Right lobe of liver (tissue), 4 donors: ENCODE measurements around the gene TMEM114.

ENCODE experiments used
- POLR2A ChIP-seq: fragments of 450-650 bp; IDR thresholded peaks from one replicate; pipeline ENCODE4 v1.6.1; 2017; ENCODE audit warnings: antibody characterized with exemption, mild to moderate bottlenecking
- TF ChIP-seq, protein P1 (sequence below), 4 donors: fragments of 200-600 bp in 3 of 4; fragments of 450-650 bp in 1 of 4; IDR thresholded peaks; one replicate each; pipeline versions ENCODE4 v1.5.1 to v1.8.0; 2016 to 2022; ENCODE audit warnings: antibody characterized with exemption in 4 of 4, mild to moderate bottlenecking in 2 of 4
- donor health status: DM: no; HTN: no; CAD: no.
- donor health status: DM: no; HTN: no; CAD: no.
- donor health status: DM: no; HTN: yes; CAD: no.

DNA sequence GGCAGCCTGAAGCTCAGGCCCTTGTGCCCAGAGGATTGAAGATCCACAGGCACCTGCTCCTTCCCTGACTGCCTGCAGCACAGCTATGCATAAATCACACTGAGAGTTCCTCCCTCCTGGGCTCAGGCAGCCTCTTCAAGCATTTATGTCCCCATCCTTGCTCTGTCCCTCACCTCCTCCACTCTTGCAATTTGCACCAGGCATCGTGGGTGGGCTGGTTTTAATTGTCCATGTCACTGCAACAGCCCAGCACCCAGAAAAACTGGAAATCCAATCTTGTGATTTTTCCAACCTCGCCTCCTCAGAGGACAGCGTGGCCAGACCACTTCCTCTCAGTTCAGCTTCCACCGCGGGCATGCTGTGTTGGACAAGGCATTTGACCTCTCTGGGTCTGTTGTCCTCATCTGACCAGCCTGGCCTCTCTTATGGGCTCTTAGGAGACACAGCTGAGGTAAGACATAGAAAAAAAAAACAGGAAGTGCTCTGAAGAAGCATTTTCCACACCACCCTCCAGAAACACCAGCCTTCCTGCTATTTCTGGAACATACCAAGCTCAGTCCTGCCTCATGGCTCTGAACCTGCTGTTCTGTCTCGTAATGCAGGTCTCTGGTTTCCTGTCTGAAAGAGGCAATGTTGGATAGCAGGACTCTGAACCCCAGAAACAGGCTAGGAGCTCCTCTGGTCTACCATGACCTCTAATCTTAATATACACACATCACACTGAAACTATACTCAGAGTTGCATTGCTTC lies 8.3 kb downstream of the TMEM114 start:
- TF ChIP-seq POLR2A = no peak
- TF ChIP-seq, protein P1, sequence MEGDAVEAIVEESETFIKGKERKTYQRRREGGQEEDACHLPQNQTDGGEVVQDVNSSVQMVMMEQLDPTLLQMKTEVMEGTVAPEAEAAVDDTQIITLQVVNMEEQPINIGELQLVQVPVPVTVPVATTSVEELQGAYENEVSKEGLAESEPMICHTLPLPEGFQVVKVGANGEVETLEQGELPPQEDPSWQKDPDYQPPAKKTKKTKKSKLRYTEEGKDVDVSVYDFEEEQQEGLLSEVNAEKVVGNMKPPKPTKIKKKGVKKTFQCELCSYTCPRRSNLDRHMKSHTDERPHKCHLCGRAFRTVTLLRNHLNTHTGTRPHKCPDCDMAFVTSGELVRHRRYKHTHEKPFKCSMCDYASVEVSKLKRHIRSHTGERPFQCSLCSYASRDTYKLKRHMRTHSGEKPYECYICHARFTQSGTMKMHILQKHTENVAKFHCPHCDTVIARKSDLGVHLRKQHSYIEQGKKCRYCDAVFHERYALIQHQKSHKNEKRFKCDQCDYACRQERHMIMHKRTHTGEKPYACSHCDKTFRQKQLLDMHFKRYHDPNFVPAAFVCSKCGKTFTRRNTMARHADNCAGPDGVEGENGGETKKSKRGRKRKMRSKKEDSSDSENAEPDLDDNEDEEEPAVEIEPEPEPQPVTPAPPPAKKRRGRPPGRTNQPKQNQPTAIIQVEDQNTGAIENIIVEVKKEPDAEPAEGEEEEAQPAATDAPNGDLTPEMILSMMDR (IDR thresholded peaks at IDR 0.05) = no peak
